NT2/D1 (cell line): ENCODE results near the gene DHX15.

Source experiments
- SUZ12 ChIP-seq: IDR thresholded peaks from 2 replicates; pipeline ENCODE4 v1.6.1; 2011; ENCODE audit not compliant: insufficient read length, insufficient read depth; ENCODE audit errors: extremely low read depth
- YY1 ChIP-seq: IDR thresholded peaks from 2 replicates; pipeline ENCODE4 v1.6.1; 2011; ENCODE audit not compliant: insufficient read length, insufficient read depth
- ZNF274 ChIP-seq: IDR thresholded peaks from 2 replicates; pipeline ENCODE4 v1.6.1; 2011; ENCODE audit warnings: mild to moderate bottlenecking, low read depth, low read length

GRCh38 chr4:24570172-24570571 lies 14.2 kb downstream of the DHX15 start:
- TF ChIP-seq ZNF274 (no peak), SUZ12 (no peak), YY1 (no peak)
